GM18499 (cell line): ENCODE measurements around the gene KPNA2.
"Not testable (repeated sequence)": the region's sequence is repeated elsewhere in the genome, so short reads cannot be mapped to it uniquely, and the experiment has no call there.

Experiments
- ATAC-seq: cut with Tn5 transposase; IDR thresholded peaks from one replicate; pipeline ENCODE4 v1.9.1; 2021; ENCODE audit warnings: moderate number of reproducible peaks; ENCODE audit not compliant: insufficient read depth, unreplicated experiment

Gene KPNA2

DNA sequence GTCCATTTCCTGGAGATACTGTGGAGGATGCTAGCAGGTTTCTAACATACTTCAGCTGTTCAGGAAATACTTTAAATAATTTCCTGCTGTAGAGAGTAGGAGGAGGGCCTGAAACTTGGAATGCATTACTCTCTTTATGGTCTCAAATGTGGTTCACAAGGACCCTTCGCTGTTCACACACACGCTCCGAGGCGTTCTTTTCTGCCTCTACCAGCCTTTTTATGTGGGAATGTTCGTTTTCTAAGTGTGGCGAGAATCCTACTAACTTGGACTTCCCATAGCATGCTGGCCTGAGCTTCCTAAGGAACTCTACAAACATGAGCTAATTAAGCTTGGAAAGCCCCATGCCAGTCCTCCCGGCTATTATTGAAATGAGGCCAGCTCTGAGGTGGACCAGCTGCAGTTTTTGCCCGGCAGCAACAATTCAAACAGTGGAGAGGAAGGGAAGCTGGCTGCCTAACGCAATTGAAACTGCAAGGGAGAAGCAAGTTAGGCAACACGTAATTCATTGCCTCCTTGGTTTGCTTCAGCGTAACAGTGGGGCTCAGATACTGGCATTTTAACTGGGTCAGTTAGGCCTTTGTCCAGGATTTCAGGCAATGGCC is 18.9 kb downstream of the KPNA2 start:
- ATAC-seq: no peak

DNA sequence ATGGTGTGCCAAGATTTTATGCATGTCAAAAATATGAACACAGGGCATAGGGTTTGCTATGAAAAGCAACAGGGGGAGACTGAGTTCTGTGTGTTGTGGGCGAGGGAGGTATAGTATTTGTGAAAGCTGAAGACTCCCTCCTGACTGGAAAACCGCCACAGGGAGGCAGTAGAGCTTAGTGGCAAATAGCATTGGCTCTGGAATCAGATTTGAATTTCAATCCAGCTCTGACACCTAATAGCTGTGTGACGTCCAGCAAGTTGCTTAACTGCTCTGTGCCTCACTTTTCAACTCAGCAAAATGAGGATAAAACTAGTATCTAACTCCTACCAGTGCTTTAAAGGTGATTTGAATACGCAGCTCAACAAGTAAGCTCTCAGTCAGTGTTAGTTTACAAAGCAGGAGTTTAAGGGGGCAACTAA is 22.0 kb downstream of the KPNA2 start:
- no peak for ATAC-seq

DNA sequence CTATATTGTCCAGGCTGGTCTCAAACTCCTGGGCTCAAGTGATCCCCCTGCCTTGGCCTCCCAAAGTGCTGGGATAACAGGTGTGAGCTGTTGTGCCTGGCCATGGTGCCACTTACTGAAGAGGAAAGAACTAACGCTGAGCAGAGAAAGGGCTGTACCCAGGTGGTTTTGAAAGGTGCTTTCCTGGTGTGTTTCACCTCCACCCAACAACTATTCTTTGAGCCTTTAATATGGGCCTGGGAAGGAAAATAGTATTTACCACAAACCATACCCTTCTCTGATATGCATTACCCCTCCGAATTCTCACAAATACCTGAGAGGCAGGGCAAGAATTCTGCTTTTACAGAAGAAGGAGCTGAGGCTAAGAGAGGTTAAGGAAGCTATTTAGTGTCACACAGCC is 24.8 kb downstream of the KPNA2 start:
- ATAC-seq: no peak

DNA sequence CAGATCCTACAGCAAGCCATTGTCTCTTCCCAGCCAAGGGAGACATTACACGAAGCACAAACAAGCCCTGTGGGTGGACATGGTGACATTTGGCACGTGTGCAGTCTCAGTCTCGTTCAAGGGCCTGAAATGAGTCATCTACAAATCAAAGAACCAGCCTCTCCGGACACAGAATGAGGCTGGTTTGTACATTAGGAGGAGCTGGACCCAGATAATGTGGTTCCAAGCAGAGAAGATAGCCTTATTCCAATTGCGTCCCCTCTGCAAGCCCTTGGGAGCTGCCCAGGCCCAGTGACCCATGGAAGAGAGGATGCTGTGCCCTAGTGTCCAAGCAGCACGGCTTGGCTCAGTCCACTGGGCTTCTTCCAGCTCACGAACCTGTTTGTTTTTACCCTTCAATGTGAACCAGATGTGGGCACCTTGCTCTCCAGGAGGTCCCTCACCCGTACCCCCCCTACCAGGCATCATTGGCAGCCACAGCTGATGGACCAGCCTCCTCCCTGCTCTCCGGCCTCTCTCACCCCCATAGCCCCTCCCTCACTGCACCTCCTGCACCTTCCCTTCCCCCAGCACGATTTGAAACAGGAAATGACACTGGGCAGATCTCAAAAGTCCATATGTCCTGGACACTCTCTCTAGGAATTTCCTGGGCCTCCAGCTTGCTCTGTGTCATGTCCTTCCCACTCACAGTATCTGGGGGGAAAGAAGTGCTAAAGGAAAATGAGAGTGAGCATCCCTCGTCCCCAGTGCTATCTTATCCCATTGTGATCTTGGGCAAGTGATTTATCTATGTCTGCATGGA is 26.2 kb downstream of the KPNA2 start:
- no peak for ATAC-seq

DNA sequence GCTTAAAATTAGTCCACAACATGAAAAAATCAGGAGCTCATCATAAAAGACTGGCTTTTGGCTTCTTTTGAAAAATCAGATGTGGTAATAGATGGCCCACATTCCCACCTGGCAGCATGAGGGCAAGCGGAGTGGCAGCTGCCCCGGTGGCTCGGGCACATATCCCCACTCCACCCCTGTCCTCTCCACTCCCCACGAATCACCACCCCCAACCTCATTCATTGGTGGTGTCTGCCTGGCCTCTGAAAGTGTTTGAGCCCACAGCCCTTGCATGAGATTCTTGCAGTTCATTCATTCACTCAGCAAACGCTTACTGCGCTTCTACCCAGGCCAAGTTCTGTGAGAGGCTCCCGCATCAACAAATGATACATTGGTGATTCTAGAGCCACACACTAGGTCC is 29.8 kb downstream of the KPNA2 start:
- ATAC-seq: not testable (repeated sequence)

DNA sequence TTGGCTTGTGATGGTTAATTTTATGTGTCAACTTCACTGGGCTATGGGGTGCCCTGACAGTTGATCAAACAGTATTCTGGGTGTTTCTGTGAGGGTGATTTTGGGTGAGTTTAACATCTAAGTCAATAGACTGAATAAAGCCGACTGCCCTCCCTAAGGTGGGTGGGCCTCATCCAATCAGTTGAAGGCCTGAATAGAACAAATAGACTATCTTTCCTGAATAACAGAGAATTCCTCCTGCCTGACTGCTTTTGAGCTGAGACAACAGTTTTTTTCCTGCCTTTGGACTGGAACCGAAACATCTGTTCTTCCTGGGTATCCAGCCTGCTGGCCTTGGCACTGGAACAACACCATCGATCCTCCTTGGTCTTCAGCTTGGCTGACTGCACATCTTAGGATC is 33.0 kb downstream of the KPNA2 start:
- not testable (repeated sequence) for ATAC-seq

DNA sequence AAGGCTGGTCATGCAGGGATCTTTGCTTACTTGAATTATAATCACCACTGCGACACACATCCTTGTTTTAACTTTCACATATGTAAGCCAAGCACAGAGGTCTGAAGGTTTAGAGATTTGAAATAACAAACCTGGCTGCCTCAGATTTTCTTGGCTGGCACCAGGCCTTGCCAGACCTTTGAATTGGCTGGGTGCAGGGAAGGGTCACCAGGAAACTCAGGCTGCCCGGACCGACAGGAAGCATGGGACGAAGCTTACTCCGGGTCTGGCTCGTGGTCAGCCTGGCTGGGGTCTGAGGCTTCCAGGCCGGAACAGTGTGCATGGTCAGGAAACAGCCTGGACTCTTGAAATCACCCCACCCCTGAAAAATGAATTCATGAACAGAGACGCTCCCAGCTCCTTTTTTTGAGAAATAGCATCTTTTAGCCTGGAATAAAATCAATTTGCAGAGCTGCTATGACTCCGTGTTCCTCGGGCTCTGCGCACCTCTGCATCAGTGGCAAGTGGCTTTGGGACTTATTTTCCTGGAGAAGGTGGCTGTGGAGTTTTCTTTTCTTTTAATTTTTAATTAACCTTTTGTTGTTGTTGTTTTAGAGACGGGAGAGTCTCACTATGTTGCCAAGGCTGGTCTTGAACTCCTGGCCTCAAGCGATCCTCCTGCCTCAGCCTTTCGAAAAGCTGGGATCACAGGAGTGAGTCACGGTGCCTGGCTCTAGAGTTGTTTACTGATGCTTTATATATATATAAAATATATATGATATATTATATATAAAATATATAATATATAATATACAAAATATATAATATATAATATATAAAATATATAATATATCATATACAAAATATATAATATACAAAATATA is 35.3 kb downstream of the KPNA2 start:
- not testable (repeated sequence) for ATAC-seq

DNA sequence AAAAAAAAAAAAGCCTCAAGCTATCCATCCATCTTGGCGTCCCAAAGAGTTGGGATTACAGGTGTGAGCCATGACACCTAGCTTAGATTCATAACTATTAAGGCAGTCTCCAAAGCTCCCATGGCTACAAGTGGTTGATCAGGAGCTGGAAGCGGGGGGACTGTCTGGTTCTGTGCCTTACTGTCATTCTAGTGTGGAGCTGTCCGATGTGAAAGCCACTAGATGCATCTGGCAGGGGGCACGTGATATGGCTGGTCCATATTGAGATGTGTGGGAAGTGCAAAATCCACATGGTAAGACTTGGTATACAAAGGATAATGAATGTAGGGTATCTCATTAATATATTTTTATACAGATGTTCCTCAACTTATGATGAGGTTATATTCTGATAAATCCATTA is 38.7 kb downstream of the KPNA2 start:
- no peak for ATAC-seq

DNA sequence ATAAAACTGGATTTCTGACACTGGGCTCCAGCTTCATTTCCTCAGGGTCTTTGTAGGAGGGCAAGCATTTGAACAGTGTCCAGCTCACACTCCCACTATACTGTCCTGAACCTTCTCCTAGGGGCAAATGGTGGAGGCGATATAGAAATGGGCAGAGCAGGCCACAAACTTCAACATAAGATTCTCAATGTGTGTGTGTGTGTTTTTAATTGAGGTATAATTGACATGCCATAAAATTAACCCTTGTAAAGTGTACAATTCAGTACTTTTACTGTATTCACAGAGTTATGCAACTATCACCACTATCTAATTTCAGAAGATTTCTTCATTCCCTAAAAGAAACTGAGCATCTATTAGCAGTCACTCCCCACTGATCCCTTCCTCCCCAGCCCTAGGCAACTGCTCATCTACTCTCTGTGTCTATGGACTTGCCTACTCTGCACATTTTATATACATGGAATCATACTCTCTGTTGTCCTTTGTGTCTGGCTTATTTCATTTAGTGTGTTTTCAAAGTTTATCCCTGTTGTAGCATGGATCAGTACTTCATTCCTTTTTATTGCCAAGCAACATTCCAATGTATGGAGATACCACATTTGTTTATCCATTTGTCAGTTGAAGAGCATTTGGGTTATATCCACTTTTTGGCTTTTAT is 40.5 kb downstream of the KPNA2 start:
- ATAC-seq: not testable (repeated sequence)

DNA sequence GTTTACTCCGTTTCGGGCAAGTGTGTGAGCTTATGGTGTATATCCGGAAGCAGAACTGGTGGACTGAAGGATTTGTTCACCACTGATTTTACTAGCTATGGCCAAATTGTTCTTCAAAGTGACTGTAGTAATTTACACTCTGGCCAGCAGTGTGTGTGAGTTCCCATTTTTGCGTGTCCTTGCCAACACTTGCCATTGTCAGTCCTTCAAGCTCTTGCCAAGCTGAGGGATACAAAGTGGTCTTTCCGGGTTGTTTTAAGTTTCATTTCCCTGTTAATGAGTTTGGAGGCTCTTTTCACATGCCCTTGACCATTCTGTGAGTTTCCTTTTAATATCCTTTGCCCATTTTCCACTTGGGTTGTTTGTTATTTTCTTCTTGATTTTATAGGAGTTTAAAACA is 42.0 kb downstream of the KPNA2 start:
- ATAC-seq: not testable (repeated sequence)

DNA sequence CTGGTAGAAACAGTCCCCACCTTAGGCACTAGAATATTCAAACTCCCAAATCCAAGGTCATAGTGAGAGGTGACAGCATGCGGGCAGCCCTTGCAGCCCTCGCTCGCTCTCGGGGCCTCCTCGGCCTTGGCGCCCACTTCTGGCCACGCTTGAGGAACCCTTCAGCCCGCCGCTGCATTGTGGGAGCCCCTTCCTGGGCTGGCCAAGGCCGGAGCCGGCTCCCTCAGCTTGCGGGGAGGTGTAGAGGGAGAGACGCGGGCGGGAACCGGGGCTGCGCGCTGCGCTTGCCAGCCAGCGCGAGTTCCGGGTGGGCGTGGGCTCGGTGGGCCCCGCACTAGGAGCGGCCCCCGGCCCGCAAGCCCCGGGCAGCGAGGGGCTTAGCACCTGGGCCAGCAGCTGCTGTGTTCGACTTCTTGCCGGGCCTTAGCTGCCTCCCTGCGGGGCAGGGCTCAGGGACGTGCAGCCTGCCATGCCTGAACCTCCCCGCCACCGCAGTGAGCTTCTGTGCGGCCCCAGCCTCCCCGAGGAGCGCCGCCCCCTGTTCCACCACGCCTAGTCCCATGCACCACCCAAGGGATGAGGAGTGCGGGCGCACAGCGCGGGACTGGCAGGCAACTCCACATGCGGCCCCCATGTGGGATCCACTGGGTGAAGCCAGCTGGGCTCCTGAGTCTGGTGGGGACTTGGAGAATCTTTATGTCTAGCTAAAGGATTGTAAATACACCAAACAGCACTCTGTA is 45.0 kb downstream of the KPNA2 start:
- no peak for ATAC-seq

DNA sequence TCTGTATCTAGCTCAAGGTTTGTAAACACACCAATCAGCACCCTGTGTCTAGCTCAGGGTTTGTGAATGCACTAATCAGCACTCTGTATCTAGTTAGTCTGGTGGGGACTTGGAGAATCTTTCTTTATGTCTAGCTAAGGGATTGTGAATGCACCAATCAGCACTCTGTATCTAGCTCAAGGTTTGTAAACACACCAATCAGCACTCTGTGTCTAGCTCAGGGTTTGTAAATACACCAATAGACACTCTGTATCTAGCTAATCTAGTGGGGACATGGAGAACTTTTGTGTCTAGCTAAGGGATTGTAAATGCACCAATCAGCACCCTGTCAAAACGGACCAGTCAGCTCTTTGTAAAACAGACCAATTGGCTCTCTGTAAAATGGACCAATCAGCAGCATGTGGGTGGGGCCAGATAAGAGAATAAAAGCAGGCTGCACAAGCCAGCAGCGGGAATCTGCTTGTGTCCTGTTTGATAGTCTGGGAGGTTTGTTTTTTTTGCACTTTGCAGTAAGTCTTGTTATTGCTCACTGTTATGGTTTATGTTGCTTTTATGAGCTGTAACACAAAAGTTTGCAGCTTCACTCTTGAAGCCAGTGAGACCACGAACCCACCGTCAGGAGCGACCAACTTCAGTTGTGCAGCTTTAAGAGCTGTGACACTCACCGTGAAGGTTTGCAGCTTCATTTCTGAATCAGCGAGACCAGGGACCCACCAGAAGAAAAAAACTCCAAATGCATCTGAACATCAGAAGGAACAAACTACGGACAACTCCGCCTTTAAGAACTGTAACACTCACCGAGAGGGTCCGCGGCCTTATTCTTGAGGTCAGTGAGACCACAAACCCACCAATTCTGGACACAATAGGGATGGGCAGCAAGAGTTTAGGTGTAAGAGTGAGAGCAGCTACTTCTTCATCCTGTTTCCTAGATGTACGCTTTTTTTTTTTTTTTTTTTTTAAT is 46.0 kb downstream of the KPNA2 start:
- not testable (repeated sequence) for ATAC-seq

DNA sequence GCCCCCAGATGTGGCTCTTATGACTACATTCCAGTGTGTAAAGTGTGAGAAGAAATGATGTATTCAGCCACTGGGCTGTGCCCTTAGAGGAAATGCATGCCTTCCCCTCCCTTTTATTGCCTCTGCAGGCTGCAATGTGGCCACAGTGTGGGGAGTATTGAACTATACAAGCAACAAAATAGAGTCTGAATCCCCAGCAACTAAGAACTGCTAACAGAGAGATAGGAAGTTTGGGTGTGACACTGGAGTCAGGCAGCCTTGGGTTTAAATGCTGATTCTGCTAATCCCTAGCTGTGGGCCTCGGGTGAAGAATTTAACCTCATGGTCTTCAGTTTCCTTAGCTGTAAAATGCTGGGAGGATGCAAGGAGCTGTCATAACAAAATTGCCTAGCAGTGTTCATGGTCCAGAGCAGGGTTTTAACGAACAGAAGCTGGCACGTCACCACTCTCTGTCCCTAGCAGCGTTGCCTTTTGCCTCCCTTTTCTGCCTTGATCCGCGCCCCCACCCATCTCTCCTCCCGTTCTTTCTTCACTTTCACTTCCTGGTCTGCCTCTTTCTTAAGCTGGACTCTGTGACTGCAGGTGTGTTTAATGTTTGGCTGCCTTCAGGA is 50.3 kb downstream of the KPNA2 start:
- ATAC-seq: no peak

DNA sequence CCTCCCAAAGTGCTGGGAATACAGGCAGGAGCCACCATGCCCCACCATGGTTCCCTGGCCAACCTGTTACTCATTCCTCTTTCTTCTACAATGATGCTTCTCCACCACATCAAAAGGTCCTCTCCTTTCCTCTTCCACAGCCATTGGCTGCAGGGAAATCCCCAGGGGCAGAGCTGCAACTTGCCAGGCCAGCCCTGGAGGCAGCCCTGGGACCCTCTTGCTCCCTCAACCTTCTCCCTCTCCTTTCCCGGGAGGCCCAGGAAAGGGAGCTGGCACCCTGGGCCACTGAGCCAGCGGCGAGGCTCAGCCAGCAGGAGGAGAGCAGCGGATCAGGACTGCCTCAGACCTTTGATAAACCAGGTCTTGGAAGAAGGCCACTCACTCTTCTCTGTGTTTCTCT is 51.1 kb downstream of the KPNA2 start:
- not testable (repeated sequence) for ATAC-seq

DNA sequence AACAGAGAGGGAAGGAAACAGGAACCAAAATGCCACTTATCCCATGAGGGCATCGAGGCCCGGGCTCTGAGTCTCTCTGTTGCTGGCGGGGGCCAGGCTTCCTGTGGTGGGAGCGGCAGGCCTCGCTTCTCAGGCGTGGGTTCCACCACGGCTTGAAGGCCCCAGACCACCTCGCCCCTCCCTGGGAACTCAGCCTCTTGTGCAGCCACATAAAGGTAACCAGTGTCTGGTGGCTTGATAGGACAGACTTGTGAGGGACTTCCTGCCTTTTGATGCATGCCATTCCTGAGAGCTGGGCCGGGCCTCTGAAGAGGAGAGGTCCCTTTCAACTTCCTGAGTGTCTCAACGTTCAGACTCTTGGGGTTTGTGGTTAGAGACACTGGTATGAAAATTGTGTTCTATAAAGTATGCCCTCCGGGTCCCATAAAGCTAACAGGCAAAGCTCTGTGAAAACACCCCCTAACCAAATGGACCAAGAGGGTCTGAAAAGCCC is 51.6 kb downstream of the KPNA2 start:
- ATAC-seq: not testable (repeated sequence)

DNA sequence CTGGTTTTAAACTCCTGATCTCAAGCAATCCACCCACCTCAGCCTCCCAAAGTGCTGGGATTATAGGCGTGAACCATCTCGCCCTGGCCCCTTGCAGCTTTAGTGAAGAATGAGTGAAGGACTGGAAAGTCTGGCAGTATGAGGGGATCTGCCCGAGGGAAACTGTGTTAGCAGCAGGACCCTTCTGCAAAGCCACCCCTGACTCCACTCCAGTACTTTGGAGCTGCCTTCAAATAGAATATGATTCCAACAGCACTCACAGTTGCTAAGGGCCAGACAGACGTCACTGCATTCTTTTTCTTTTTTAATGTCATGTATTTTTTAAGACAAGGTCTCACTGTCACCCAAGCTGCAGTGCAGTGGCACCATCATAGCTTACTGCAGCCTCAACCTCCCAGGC is 52.3 kb downstream of the KPNA2 start:
- ATAC-seq: no peak

DNA sequence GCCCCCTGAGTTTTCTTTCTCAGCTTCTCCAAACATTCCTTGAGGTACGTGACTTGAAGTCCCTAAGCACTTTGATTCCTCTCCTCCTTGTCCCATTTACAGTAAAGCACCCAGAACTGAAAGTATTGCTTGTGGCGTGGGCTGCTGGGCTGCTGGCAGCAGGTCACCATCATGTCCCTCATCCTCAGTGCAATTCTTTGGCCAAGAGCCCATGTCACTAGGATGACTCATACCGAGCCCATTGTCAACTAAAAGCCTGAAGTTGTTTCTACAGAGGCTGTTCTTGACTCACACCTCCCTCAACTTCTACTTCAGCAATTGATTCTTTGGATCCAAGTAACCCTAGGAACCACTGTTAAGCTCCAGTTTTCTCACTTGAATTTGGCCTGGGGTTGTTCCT is 54.3 kb downstream of the KPNA2 start:
- ATAC-seq: no peak

DNA sequence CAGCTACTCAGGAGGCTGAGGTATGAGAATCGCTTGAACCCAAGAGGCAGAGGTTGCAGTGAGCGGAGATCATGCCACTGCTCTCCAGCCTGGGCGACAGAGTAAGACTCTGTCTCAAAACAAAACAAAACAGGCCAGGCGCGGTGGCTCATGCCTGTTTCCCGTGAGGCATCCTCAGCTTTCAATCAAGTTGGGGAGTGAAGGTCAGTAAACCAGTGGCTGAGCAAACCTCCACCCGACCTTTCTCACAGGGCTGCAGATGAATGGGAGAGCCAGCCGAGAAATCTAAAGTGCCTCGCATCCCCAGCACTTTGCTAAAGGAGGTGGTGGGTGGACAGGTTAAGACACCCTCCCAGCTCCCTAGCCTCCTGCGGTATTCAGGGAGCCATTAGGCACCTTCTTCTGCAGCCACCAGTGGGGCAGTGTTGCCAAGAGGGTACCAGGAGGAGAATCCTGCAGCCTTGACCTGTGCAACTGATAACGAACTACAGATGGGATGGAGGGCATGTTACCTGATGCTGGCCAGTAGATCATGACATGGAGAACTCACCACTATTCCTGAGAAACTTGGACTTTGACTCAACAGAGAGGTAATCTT is 59.0 kb downstream of the KPNA2 start:
- ATAC-seq: no peak
